Pons (tissue), 1 donor: ENCODE data around the gene FGF9.

Source experiments
- DNase-seq: peaks from one replicate; pipeline ENCODE4 v3.0.0-alpha.2; 2016; ENCODE audit warnings: low spot score

FGF9 gene

GRCh38 chr13:21674490-21675009 lies 3.7 kb downstream of the FGF9 start:
- DNase-seq: no peak

- DNase-seq: no peak
These were observed 4.5 kb downstream of the FGF9 start for GRCh38 chr13:21675095-21675991.

- no peak for DNase-seq
These were observed 5.7 kb downstream of the FGF9 start for GRCh38 chr13:21676611-21677021.

GRCh38 chr13:21677075-21677623 lies 6.3 kb downstream of the FGF9 start:
- no peak for DNase-seq

- DNase-seq: no peak
These were observed 12.3 kb downstream of the FGF9 start for GRCh38 chr13:21683034-21683733.

- no peak for DNase-seq
These were observed 13.7 kb downstream of the FGF9 start for GRCh38 chr13:21684576-21684975.

GRCh38 chr13:21685485-21686064 lies 14.7 kb downstream of the FGF9 start:
- no peak for DNase-seq

- no peak for DNase-seq
These were observed 16.0 kb downstream of the FGF9 start for GRCh38 chr13:21686751-21687391.

GRCh38 chr13:21688056-21688455 lies 17.2 kb downstream of the FGF9 start:
- DNase-seq: no peak

GRCh38 chr13:21689097-21689496 lies 18.2 kb downstream of the FGF9 start:
- DNase-seq: no peak

- DNase-seq: no peak
These were observed 20.1 kb downstream of the FGF9 start for GRCh38 chr13:21690955-21691354.

- DNase-seq: no peak
These were observed 20.6 kb downstream of the FGF9 start for GRCh38 chr13:21691500-21691899.

GRCh38 chr13:21691928-21692327 lies 21.1 kb downstream of the FGF9 start:
- no peak for DNase-seq

GRCh38 chr13:21694831-21695230 lies 24.0 kb downstream of the FGF9 start:
- no peak for DNase-seq

- no peak for DNase-seq
These were observed 24.7 kb downstream of the FGF9 start for GRCh38 chr13:21695546-21695945.

- DNase-seq: no peak
These were observed 26.1 kb downstream of the FGF9 start for GRCh38 chr13:21696865-21697448.

- no peak for DNase-seq
These were observed 28.2 kb downstream of the FGF9 start for GRCh38 chr13:21698817-21699679.

GRCh38 chr13:21701460-21701859 lies 30.6 kb downstream of the FGF9 start:
- no peak for DNase-seq

- DNase-seq: no peak
These were observed 33.0 kb downstream of the FGF9 start for GRCh38 chr13:21703846-21704245.

- DNase-seq: no peak
These were observed 36.7 kb downstream of the FGF9 start for GRCh38 chr13:21707586-21707985.

- no peak for DNase-seq
These were observed 38.8 kb downstream of the FGF9 start for GRCh38 chr13:21709697-21710096.
